Measurements from ENCODE around the gene OLFM1. TPM values are rescaled to one million over a fixed set of nuclear protein-coding genes. Genes with fewer than 3 reads are reported as not detected.

Gene OLFM1
- total RNA-seq, 1 donor from 2014 or later, result not detected

DNA sequence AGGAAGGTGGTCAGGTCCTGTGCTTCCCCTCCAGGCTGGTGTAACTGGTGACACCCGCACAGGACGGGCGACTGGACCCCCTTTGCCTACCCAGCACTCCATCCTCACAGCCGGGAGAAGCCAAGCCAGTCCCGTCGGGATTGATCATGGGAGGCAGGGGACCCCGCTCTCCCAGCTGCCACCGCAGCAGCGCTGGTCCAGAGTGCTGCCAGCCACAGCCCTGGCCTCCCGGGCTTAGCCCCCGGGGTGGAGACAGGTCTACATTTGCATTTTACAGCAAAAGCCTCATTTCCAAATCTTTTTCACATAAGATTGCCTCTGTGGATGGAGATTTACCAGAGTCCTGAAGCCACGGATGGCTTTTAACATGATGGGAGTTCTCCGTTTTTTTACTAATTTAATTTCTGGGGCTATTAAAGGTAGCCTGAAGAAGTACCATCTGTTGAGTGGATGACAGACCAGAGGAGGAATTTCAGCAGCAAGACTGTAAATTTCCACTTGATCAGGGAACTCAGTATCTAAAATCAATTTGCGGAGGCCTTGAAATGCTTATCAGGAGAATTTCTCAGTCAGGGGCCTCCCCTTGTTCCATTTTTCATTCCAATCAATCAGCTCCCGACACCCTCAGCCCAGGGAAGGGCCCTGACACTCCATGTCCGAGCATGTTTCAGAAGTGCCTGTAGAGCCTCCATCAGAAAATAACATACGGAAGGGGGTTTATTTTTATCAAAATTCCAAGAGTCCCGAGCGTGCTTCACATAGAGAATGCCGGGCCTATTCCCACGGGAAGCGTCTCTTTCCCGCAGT, 80.6 kb downstream of the OLFM1 start:
- intact Hi-C loops (cut with micrococcal nuclease), result no loop called here

DNA sequence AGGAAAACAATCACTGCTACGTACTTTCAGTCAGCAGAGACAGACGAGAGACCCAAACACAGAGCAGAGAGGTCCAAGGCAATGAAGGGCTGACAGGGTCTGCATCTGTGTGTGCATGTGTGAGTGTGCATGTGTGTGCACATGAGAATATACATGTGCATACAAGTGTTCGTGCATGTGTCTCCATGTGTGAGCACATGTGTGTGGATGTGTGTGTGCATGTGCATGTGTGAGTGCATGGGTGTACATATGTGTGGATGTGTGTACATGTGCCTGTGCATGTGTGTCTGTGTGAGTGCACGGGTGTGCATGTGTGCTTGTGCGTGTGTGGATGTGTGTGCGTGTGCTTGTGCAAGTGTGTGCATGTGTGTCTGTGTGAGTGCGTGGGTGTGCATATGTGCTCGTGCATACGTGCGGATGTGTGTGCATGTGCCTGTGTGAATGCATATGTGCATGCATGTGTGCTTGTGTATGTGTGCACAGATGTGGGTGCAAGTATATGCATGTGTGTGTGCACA, 82.3 kb downstream of the OLFM1 start:
- intact Hi-C loops (cut with micrococcal nuclease), result no loop called here

GRCh38 chr9:135170535-135170934, 83.1 kb downstream of the OLFM1 start:
- intact Hi-C loops (cut with micrococcal nuclease), result no loop called here

Other genes with a start within 250 kb of the OLFM1 start
- gene FCN2, start 206.9 kb upstream of the OLFM1 start, total RNA-seq, result not detected in 2 replicates
- gene FCN1, start 169.8 kb upstream of the OLFM1 start, total RNA-seq, result not detected in 2 replicates